Measurements from ENCODE around the gene CCDC88A.

The CCDC88A gene

GRCh38 chr2:55428258-55428657 is 8.6 kb upstream of the CCDC88A start:
- TF ChIP-seq SIN3A (IDR thresholded peaks at IDR 0.05; ENCODE audit: borderline replicate concordance, insufficient read depth, low read length) (no peak), POLR2AphosphoS5 (IDR thresholded peaks at IDR 0.05; ENCODE audit: low read depth, low read length) (no peak), TAF1 (IDR thresholded peaks at IDR 0.05; ENCODE audit: borderline replicate concordance, insufficient read depth, low read length) (no peak), FOXP2 (optimal IDR thresholded peaks at IDR 0.05; ENCODE audit: borderline replicate concordance, extremely low read depth, extremely low read length, insufficient read depth) (no peak), REST (IDR thresholded peaks at IDR 0.05; ENCODE audit: insufficient read depth in 1 of 2, low read depth in 2 of 2, low read length in 2 of 2) (no peak)

GRCh38 chr2:55425431-55425831 is 5.8 kb upstream of the CCDC88A start:
- TF ChIP-seq SIN3A (IDR thresholded peaks at IDR 0.05; ENCODE audit: borderline replicate concordance, insufficient read depth, low read length): no peak
- no peak for TF ChIP-seq POLR2AphosphoS5 (IDR thresholded peaks at IDR 0.05; ENCODE audit: low read depth, low read length)
- no peak for TF ChIP-seq FOXP2 (optimal IDR thresholded peaks at IDR 0.05; ENCODE audit: borderline replicate concordance, extremely low read depth, extremely low read length, insufficient read depth)
- no peak for TF ChIP-seq TAF1 (IDR thresholded peaks at IDR 0.05; ENCODE audit: borderline replicate concordance, insufficient read depth, low read length)

GRCh38 chr2:55422876-55423665 is 3.4 kb upstream of the CCDC88A start:
- TF ChIP-seq POLR2AphosphoS5 (IDR thresholded peaks at IDR 0.05; ENCODE audit: low read depth, low read length): no peak
- TF ChIP-seq TAF1 (IDR thresholded peaks at IDR 0.05; ENCODE audit: borderline replicate concordance, insufficient read depth, low read length): no peak
- no peak for TF ChIP-seq REST (IDR thresholded peaks at IDR 0.05; ENCODE audit: insufficient read depth in 1 of 2, low read depth in 2 of 2, low read length in 2 of 2)
- no peak for TF ChIP-seq FOXP2 (optimal IDR thresholded peaks at IDR 0.05; ENCODE audit: borderline replicate concordance, extremely low read depth, extremely low read length, insufficient read depth)
- TF ChIP-seq SIN3A (IDR thresholded peaks at IDR 0.05; ENCODE audit: borderline replicate concordance, insufficient read depth, low read length): no peak

GRCh38 chr2:55421326-55421725 is 1.7 kb upstream of the CCDC88A start:
- TF ChIP-seq POLR2AphosphoS5 (IDR thresholded peaks at IDR 0.05; ENCODE audit: low read depth, low read length) (no peak), REST (IDR thresholded peaks at IDR 0.05; ENCODE audit: insufficient read depth in 1 of 2, low read depth in 2 of 2, low read length in 2 of 2) (no peak), FOXP2 (optimal IDR thresholded peaks at IDR 0.05; ENCODE audit: borderline replicate concordance, extremely low read depth, extremely low read length, insufficient read depth) (no peak), SIN3A (IDR thresholded peaks at IDR 0.05; ENCODE audit: borderline replicate concordance, insufficient read depth, low read length) (no peak), TAF1 (IDR thresholded peaks at IDR 0.05; ENCODE audit: borderline replicate concordance, insufficient read depth, low read length) (no peak)

- TF ChIP-seq POLR2AphosphoS5 (IDR thresholded peaks at IDR 0.05; ENCODE audit: low read depth, low read length): no peak
- TF ChIP-seq FOXP2 (optimal IDR thresholded peaks at IDR 0.05; ENCODE audit: borderline replicate concordance, extremely low read depth, extremely low read length, insufficient read depth): no peak
- no peak for TF ChIP-seq REST (IDR thresholded peaks at IDR 0.05; ENCODE audit: insufficient read depth in 1 of 2, low read depth in 2 of 2, low read length in 2 of 2)
- TF ChIP-seq SIN3A (IDR thresholded peaks at IDR 0.05; ENCODE audit: borderline replicate concordance, insufficient read depth, low read length): no peak
- TF ChIP-seq TAF1 (IDR thresholded peaks at IDR 0.05; ENCODE audit: borderline replicate concordance, insufficient read depth, low read length): no peak
These were observed 1.2 kb upstream of the CCDC88A start for GRCh38 chr2:55420871-55421270.
